GM21723 (cell line): ENCODE results near the gene MED27.

Experiments
- ATAC-seq: cut with Tn5 transposase; IDR thresholded peaks from one replicate; pipeline ENCODE4 v1.9.1; 2021; ENCODE audit warnings: mild to moderate bottlenecking, moderate library complexity; ENCODE audit not compliant: unreplicated experiment

Gene MED27

DNA sequence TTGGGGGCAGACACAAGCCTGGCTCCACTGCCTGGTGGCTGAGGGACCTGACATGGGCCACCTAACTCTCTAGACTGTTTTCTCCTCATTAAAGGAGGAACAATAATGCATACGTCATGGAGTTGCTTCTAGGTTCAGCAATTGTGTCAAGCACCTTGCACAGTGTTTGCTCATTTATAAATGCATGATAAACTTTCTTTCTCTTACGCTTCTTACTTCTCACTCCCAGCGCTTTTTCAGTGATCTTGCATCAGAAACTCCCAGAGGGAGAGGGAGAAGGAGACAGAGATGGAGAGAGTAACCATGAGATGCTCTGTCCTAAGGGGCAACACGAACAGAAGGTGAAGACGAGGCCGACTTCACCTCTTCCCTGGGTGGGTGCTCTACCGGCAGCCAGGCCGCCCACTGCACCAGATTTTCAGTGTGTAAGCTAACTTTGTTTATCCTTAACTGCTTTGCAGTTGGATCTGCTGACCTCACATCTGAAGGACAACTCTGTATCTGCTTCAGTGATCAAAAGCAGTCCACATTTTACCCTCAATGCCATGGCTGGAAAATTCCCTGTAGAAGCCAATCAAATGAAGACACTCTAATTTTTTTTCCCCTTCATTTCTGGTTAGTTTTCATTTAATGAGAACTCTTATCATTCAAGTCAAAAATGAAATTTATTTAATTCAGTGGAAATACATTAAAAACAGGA is 35.3 kb downstream of the MED27 start:
- no peak for ATAC-seq

DNA sequence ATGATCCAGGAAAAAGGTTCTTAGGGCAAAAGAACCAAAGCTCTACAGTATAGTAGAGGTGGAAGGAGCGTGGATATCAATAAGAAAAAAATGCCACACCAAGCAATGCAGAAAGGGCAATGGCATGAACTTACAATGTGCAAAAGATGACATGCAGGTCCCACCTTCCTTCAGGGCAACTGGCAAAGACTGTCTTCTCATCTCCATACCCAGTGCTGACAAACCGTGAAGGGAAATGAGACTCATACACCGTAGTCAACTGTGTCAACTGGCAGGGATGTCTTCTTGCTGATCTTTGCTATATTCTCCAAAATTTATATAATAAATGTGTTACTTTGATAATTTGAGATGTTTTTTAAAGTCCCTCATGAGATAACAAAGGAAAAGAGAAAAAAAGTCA is 36.0 kb downstream of the MED27 start:
- ATAC-seq: no peak

DNA sequence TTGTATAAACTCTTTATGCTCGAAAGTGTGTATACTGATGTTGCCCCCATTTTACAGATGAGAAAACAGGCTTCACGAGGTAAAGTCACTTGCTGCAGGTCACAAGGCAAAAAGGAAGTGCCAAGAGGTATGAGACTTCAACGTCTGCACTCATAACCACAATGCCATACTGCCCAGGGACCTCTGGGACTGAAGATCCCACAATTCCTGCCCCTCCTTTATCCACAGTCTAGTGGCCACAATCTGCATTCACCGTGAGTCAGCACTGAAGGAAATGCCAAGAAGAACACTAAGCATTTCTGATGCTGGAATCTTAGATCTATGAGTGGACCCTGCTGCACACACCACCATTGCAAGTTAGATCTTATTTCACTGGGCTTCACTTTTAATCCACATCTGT is 37.3 kb downstream of the MED27 start:
- no peak for ATAC-seq

DNA sequence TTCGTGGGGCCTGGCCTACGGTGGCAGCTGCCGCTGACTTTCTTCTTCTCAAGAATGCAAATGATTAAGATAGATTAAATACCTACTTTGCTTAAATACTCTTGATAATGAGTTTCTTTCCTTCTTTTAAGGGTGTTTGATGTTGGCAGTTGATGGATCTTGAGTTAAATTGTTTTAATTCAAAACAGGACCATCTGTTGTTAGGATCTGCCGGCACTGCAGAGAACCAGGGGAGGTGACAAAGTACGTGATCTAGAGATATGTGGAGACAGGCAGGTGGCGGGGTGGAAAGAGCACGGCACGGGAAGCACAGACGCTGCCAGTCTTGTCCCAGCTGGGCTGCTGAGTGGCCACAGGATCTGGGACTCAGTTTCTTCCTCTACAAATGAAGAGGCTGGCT is 37.9 kb downstream of the MED27 start:
- no peak for ATAC-seq

DNA sequence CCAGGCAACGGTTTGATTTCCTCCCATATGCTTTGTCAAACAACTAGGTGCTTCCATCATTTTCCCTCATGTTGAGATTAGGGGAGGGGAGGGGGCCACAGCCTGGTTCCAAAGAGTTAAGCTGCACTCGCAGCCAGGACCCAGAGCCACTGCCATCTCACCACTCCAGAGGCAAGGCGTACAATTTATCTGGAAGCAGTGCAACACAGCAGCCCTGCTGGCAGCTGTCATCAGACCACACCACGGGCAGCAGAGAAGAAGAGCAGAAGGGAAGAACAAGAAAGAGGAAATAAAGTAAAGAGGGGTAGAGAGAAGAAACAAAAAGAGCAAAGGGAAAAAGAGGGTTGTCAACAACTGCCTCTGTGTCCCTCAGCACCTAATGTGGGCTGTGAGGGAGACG is 38.9 kb downstream of the MED27 start:
- ATAC-seq: no peak

DNA sequence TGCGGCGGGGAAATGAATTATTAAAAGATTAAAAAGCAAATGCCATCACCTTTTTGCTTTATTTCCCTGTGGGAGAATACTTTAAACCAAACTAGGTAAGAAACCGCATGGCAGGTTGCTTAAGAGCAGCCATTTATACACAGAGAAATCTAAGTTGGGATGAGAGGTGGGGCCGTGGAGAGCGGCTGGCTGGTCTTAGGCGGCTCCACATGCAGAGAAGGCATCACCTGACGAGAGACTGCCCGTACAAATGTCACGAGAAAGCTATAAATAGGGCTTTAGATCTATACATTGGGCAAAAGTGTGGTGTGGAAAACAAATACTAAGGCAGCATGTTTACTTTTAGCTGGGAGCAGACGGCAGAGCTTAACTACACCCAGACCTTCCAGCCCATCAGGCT is 39.4 kb downstream of the MED27 start:
- no peak for ATAC-seq

DNA sequence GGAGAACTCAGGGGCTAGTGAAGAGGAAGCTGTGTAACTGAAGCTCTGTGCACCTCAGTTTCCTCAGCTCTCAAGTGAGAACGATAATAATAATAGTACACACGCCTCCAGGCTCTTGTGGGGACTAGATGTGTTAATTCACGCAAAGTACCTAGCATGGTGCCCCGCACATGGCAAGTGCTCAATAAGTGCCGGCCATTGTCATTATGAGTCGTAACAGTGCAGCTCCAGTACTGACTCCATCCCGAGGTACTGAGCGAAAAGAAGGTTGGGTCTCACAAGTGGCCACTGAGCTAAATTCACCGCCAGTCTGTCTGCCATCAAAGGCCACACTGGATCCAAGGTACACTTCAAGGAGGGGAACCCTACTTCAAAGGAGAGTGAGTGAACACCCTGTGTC is 40.4 kb downstream of the MED27 start:
- no peak for ATAC-seq

DNA sequence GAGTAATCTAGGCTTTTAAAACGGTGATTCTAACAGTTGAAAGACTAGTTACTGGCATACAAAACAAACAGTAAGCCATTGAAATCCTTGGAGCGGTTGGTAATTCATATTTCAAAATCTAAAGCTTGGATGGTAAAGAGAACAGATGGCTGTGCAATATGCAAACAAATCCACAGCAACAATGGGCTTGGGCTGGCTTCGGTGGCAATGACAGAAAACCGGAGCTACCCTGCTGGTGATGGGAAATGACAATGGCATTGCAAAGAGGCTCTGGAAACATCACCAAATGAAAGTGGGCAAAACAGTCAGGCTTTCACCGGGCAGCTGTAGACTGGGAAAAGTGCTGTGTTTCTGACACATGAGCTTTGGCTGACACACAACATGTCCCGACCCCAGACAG is 42.2 kb downstream of the MED27 start:
- no peak for ATAC-seq

DNA sequence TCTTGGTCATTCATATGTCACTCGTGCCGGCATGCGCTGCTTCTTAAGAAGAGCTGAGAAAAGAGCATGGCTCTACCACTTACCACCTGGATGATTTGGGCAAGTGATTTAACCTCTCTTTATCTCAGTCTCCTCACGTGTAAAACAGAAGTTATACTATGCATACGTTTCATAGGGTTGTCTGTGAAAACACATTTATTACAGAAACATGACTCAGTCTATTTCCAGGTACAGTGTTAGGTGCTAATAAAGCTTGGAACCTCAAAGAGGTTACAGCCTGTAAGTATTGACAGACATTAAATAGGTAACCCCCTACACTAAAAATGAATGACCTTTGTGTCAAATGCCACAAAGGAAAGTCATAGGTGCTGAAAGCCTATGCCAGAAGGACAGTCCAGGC is 43.1 kb downstream of the MED27 start:
- ATAC-seq: no peak

DNA sequence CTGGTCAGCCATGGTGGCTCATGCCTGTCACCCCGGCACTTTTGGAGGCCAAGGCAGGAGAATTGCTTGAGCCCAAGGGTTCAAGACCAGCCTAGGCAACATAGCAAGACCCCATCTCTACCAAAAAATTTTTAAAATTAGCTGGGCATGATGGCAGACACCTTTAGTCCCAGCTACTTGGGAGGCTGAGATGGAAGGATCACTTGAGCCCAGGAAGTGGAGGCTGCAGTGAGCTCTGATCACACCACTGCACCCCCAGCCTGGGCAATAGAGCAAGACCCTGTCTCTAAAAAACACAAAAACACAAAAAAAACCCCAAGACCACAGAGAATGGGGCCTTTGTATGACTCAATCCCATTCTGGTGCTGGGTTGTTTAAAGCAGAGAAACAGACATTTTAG is 44.0 kb downstream of the MED27 start:
- no peak for ATAC-seq

DNA sequence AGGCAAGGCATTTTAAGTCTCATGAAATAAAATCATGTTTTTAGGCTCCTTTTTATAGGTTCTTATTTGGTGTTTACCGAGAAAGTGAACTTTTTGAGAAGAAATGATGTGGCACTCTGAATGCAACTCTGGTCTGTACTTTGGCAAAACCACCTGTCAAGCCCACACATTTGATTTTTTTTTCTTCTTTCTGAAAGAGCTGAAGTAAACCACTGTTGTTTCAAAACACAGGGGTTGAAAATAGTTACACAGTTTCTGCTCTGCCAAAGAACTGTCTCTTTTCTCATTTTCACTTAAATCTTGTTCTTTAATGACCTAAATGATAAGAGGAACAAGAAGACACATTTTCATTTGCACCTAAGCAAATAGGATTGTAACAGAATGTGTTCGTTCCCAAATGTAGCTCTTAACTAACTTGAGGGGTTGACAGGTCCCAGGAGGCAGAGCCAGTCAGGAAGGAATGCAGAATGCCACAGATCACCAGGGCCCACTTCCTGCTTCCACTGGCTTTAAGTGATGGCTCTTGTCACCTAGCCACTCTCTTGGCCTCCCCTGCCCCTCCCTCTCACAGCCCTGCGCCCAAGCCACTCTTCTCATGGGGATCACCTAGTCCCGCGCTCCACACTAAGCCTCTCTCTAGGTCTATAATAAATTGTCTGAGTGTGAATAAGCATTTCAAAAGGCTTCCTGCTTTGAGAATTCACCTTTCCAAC is 47.3 kb downstream of the MED27 start:
- no peak for ATAC-seq

DNA sequence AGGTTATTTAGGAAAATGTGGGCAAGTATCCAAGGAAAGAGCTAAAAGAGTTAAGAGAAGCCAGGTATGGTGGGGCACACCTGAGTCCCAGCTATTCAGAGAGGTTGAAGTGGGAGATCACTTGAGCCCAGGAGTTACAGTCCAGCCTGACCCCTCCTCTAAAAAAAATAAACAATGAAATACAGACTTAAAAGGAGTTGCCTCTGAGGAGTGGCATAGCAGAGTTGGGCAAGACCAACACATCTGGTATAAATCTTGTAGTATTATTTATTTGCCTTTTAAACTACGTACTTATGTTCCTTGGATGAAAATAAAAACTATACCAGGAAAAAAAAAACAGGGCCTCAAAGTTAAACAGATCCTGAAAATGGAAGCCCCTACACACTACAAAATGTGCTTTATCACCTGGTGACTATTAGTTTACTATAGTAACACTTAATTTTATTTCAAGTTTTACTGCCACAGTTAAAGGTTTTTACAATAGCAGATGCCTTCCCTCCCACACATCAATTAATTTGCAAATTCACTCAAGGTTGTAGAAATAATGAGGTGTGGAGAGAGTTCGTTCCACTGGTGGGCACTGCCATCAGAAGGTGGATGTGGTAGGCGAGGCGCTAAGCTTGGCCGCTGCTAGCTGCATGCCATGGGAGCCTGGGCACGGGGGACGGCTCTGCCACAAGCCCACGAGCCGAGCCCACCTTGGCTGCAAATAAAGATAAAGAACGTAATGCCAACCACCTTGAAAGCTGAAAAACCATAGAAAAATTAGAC is 48.0 kb downstream of the MED27 start:
- ATAC-seq: no peak

DNA sequence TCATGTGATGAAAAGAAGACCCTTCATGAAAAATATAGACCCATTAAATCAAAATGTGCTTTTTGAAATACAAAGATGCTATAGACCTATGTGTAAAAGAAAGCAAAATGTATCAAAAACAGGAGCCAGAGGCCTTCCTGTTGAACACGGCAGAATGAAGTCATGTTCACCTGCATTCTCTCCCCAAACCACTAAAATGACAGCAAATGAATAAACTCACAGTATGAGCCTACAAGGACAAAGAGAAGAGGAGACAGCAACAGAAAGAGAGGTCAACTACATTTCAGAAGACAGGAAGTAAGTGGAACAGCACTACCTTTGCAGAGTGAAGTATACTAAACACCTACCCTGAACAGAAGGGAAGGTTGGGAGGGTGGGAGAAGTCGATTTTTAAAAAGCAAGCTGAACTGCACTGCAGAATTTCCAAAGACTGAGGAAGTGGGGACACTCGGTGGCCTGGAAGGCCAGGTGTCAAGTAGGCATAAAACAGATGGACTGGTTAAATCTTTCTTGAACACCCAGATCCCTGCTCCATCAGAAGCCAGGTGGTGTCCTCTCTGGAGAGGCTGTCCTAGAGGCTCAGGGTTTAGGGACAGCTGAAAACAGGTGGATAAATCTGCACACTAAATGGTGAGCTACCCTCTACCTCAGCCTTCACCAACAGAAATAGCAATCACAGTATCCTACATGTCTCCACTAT is 48.9 kb downstream of the MED27 start:
- no peak for ATAC-seq

DNA sequence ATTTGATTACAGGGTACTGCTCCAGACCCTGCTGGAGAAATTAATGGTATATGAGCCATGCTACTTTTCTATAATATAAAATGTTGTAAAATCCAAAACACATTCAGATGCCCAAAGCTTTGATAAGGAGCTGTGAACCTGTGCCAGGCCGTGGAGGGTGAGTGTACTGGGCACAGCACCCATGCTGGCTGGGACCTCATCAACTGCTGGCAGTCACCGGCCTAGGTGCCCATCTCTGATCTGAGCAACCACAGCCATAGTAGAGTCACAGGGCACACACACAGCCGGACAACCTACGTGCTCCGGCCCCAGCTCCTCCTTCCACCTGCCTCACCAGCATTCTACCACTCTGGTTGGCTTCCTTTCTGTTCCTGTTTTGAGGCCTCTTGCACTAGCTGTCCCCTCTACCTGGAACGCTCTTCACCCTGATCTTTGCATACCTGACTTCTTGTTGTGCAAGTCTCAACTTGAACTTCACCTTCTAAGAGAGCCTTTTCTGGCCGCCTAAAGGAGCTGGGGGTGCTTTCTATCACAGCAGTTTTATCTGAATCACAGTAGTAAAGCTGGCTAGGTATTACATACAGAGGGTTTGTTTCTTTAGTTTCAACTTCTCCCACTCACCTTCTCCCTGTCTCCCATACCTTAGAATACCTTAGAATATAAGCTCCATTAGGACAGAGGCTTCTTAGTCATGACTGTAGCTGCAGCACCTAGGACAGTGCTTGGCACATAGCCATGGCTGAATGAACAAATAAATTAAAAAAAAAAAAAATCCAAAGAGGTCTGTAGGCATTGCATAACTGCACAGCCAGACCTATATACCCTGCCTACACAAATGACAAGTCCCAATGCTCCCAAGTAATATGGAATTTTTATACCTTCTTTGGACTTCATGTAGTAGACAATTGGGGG is 51.7 kb downstream of the MED27 start:
- no peak for ATAC-seq

DNA sequence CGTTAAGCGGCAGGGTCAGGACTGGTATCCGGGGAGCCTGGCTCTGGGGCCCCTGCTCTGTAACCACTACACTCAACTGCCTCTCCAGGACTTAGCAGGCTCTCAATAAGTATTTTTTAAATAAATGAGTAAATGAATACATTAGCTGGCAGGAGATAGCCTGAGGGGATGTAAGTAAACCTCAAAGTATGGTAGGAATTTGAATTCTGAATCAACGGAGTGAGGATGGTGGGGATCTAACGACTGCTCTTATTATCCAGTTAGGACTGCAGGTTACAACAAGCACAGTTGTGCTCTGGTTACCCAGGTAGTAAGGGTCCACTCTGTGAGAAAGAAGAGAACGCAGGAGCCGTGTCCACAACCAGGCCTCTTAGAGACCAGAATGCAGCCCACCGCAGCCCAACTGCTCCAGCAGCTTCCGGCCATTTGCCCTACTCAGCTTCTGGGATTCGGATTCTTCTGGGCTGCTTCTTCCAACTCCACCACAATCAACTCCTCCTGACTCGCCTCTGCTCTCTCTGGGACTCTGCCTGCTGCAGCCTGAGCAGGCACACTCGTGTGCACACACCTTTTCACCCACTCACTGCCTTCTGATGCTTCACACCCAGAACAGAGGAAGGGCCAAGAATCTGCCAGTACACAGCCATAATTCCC is 52.6 kb downstream of the MED27 start:
- no peak for ATAC-seq

DNA sequence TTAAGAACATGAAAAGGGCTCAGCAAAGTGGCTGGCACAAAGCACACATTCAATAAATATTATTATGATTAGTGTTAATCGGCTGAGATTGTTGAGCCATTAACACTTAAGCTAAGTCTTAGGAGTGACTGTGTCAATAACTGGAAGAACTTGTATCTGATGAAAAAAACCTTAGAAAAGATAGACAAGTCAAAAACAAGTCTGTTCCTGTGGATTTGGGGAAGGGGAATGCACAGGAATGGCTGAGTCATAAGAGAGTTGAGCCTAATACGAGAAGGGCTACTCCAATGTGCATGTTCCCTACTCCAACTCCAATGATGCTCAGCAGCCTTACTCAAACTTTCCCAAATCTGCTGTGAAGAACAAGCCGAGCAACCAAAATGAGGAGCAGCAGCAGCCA is 53.9 kb downstream of the MED27 start:
- no peak for ATAC-seq

DNA sequence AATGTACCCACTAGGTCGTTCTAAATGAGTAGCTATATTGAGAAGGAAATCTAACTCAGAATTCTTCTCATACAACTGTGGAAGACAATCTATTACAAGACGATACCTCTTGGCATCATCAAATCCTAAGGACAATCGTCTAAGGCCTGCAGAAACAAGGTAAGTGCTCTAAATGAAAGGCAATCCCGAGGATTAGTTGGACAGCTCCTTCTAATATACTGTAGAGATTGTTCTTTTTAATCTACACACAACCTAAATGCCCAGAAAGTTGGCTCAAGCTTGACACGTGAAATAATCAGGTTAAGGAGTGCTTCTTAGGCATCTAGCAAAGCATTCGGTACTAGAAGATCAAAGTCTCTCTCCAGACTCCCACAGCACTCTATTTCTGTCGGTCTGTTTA is 55.1 kb downstream of the MED27 start:
- no peak for ATAC-seq

DNA sequence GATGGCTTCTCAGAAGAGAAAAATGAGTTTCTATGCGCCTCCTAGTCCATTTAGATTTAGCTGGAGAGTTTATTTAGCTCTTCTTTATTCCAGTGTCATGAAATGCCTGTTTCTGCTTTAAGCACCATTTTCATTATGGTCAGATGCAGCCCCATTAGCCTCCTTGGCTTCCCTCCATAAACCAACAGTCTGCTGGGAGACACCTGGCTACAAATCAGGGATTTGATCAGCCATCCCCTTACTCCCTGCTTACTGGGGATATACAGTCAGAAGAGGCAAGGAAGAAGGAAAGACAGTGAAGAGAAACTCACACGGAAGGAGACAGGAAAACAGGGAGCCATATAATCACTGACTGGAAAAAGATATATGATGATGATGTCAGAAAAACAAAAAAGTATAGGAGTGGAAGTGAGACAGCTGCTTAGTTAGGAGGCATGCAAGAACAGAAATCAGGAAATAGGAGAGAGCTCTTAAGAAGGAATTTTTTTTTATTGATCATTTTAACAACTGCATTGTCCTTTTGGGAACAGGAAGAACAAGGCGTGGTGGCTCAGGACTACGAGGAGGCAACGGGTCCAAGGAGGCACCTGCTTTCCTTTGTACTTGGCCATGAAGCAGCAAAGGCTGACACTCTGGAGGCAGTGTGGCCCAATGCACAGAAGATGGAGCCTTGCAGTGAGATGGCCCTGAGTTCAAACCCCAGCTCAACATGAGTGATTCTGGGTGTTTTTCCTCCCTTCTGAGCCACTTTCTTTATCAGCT is 56.1 kb downstream of the MED27 start:
- ATAC-seq: no peak

DNA sequence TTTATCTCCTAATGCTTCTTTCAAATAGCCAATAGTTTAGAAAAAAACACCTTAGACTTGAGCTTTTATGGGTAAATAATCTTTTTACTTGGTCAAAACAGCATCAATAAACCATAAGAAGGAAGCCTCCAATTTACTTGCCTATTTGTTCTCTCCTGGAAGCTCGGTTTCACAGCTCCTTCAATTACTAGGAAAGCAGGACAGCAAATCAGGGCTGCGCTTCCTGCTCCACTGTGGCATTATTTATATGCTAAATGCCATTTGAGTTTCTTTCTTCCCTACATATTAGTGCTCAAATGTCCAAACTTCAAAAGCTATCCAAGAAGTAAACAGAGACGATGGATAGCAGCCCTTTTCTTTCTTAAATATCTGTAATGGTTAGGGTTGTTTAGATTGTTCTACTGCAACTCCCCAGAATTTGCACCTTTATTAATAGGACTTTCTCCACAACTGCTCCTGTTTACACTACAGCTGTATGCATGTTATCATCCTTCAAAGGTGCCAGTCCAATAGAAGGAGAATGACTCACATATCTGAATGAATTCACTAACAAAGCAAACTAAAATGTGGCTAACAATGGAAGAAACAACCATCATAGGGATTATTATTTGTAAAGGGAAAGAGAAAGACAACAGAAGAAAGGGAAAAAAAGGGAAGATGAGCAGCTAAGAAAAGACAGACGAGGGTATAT is 58.7 kb downstream of the MED27 start:
- ATAC-seq: no peak
